Measurements from ENCODE around the gene MAP3K7CL.

Gene MAP3K7CL

DNA sequence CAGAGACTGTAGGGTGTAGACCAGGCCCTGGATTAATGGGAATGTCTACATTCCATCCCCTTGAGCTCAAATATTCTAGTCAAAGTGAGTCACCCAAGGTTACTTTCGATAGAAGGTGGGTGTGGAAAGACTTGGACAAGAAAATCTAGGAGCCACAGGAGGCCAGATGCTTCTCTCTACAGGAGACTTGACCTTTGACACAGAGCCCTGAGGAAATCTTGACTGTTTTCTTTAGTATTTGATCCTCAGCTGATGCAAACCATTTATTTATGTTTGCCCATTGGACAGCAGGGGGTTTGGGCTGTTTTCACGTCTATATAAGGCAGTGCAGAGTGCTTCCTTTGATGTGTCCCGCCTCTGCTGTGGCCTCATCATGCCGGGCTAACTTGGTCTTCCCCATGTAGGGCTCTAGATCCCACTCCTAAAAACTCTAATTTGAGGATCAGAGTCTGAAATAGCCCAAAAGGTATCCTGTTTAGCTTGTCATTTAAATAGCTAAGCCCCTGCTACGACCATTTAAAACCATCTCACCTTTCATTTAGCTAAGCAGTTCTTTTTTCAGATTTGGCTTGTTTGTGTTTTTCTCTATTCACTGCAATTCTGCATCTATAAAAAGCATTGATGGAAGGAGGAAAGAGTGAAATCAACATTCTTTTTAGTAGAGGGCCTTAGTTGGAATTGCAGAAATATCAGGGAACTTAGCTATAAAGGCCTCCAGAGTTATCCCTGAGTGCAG lies 15.5 kb upstream of the MAP3K7CL start:
- H3K4me3 ChIP-seq (ENCODE audit: low read length) = no peak overlapping the region
- TF ChIP-seq ZNF274 (IDR thresholded peaks at IDR 0.05; ENCODE audit: low read depth, low read length) = no peak

DNA sequence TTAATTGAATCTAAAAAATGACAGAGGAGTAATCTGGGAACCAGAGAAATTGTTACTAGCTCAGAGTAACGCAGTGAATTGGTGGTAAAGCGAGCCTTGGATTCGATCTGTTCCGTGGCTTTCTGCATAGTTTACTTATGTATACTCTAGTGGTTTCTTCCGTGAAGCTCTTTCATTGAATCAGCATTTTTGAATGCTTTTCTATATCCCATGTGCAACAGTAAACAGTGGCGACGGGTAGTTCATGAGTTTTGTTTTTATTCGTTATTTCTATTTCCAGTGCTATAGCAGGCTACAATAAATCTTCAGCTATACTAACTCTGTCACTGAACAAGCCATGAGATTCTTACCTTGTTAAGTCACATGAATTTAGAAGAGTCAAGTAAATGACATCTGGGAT lies 14.5 kb upstream of the MAP3K7CL start:
- no peak overlapping the region for H3K4me3 ChIP-seq (ENCODE audit: low read length)
- TF ChIP-seq ZNF274 (IDR thresholded peaks at IDR 0.05; ENCODE audit: low read depth, low read length) = no peak

DNA sequence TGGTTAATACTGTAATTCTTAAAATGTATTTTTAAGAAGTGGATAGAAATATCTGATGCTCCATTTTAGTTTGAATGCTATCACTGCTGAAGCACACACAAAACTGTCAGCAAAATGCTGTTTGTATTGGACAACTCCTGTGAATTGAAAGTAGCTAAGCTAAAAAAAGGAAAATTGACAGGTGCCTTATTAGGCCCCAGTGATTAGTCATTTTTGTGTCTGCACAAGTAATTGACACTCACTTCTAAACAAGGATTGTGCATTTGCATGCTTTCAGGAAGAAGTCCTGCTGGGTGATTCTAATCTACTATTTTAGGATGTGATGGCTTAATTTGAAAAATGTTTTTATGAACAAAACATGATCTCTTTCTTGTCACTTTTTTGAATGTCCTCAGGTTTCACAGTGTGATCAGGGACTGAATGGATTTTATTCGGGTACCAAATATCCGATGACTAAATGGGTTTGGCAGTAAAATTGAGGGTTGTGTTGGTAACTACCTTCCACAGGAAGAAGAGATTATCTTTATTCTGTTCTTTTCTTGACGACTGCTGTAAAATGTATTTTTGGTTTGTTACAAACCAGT lies 13.0 kb upstream of the MAP3K7CL start:
- no peak overlapping the region for H3K4me3 ChIP-seq (ENCODE audit: low read length)

GRCh38 chr21:29121759-29122158 lies 8.7 kb upstream of the MAP3K7CL start:
- TF ChIP-seq ZNF274 (IDR thresholded peaks at IDR 0.05; ENCODE audit: low read depth, low read length) = no peak
- H3K4me3 ChIP-seq (ENCODE audit: low read length) = no peak overlapping the region

More for the DNA sequence above, 13.0 kb upstream of the MAP3K7CL start:
- TF ChIP-seq ZNF274 (IDR thresholded peaks at IDR 0.05; ENCODE audit: low read depth, low read length) = no peak

- TF ChIP-seq ZNF274 (IDR thresholded peaks at IDR 0.05; ENCODE audit: low read depth, low read length) = no peak
- H3K4me3 ChIP-seq (ENCODE audit: low read length) = no peak overlapping the region
These were observed 5.8 kb upstream of the MAP3K7CL start for GRCh38 chr21:29124645-29125044.

DNA sequence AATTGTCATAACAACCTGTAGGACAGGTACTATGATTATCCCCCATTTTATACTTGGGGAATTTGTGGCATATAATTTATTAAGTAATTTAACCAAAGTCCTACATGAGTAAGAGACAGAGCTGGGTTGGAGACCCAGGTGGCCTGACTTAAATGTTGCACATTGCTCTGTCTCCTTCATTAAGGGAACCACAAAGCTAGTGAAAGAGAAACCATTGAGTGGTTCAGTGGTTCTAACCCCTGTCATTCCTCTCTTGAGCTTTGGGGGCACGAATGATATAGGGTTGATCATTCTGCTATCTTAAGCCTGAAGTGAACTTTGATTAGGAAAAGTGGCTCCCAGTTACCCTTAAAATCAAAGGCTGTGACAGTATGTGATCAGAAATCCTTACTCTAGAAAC lies 5.3 kb upstream of the MAP3K7CL start:
- TF ChIP-seq ZNF274 (IDR thresholded peaks at IDR 0.05; ENCODE audit: low read depth, low read length) = no peak
- no peak overlapping the region for H3K4me3 ChIP-seq (ENCODE audit: low read length)

DNA sequence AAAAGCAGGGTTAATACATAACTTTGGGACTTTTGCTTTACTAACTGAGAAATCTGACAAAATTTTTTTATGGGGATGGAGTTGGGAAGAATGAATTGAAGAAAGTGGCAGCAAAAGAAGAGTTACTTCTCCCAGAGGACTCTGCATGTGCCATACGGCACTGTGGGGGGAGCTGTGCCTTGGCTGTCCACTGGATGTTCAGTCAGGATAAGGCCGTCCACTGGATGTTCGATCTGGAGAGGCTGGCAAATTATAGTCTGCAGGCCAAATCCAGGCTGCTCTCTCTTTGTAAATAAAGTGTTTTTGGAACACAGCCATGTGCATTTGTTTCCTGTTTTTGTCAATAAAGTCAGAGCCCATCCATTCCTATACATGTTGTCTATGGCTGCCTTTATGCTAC lies 4.5 kb upstream of the MAP3K7CL start:
- no peak overlapping the region for H3K4me3 ChIP-seq (ENCODE audit: low read length)

GRCh38 chr21:29133241-29133640 lies 2.8 kb downstream of the MAP3K7CL start:
- H3K4me3 ChIP-seq (ENCODE audit: low read length) = no peak overlapping the region
- no peak for TF ChIP-seq ZNF274 (IDR thresholded peaks at IDR 0.05; ENCODE audit: low read depth, low read length)

More for the DNA sequence above, 4.5 kb upstream of the MAP3K7CL start:
- no peak for TF ChIP-seq ZNF274 (IDR thresholded peaks at IDR 0.05; ENCODE audit: low read depth, low read length)

- TF ChIP-seq ZNF274 (IDR thresholded peaks at IDR 0.05; ENCODE audit: low read depth, low read length) = no peak
- no peak overlapping the region for H3K4me3 ChIP-seq (ENCODE audit: low read length)
These were observed 3.4 kb downstream of the MAP3K7CL start for GRCh38 chr21:29133796-29134195.

DNA sequence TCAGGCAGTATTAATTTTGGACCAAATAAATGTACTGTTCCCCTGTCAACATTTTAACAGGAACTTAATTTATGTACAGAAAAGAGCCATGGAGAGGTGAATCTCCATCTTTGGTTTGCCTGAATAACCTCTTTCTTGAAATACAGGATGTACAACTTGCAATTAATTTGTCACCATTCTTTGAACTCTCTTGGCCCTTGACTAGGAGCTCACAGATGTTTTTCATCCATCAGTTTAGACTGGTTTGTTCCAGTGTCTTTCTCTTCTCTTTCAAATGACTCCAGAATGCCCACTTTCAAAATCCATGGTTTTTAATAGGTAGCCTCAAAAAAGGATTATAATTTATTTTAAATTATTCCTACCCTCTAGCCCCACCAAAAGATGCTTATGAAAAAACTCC lies 5.0 kb downstream of the MAP3K7CL start:
- H3K4me3 ChIP-seq (ENCODE audit: low read length) = no peak overlapping the region
- TF ChIP-seq ZNF274 (IDR thresholded peaks at IDR 0.05; ENCODE audit: low read depth, low read length) = no peak

DNA sequence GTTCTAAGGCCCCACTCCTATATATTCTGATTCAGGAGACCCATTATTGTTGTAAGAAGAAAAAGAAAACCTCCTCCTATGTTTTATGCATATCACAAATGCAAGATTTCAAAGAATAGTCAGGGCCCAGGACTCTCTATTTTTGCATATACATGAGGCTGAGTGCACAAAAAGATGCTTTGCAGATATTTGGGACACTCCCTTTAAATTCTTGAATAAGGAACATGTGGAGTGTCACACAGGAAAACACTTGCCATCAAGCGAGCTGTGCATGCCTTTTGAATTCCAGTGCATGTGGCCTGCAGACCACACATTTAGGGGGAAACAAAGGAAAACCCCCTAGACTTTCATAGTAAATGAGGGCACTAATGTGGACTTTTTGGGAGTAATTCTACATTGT lies 5.6 kb downstream of the MAP3K7CL start:
- H3K4me3 ChIP-seq (ENCODE audit: low read length) = no peak overlapping the region
- no peak for TF ChIP-seq ZNF274 (IDR thresholded peaks at IDR 0.05; ENCODE audit: low read depth, low read length)

DNA sequence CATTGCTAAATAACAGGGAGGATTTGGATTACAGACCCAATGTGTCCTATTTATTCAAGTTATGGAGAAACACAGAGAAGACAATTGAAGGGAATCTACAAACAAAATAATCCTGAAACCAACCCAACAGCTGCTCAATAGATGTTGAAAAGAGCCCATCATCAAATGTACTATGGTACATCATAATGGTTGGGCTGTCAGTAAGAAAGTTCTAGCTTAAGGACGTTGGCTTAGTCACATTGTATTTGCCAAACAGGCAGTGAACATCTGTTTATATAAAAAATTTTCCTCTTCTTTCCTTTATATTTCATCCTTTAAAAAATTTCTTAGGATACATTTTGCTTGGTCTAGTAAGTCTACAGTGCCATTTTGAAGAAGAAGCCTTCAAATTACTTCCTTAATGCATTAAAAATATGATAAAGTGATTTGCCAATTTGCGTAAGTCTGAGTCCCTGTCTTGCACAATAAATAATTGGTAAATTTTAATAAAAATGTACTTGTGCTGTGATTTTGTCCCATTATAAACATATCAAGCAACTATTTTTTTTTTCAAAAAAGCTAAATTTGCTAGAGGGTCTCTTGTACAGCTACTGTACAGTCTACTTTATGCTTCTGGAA lies 14.4 kb downstream of the MAP3K7CL start:
- TF ChIP-seq ZNF274 (IDR thresholded peaks at IDR 0.05; ENCODE audit: low read depth, low read length) = no peak
- H3K4me3 ChIP-seq (ENCODE audit: low read length) = no peak overlapping the region

DNA sequence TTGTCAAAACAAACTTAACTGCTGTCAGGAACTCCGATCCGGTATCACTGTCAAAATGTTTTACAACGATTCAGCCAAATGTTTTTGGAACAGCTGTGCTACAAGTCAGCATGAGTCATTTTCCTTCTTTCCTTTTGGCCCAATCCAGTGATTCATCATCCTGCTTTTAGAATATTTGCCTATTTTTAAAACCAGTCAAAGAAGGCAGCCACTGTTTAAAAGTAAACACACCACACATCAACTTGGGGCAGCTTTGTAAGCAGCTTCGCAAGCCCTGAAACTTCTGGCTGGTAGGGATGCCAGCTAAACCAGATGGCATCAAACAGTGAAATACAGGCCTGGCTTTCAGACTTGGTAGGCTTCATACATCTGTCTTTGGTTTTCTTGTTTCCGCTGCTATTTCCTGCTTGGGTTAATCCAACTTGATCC lies 14.9 kb downstream of the MAP3K7CL start:
- H3K4me3 ChIP-seq (ENCODE audit: low read length) = no peak overlapping the region
- no peak for TF ChIP-seq ZNF274 (IDR thresholded peaks at IDR 0.05; ENCODE audit: low read depth, low read length)

DNA sequence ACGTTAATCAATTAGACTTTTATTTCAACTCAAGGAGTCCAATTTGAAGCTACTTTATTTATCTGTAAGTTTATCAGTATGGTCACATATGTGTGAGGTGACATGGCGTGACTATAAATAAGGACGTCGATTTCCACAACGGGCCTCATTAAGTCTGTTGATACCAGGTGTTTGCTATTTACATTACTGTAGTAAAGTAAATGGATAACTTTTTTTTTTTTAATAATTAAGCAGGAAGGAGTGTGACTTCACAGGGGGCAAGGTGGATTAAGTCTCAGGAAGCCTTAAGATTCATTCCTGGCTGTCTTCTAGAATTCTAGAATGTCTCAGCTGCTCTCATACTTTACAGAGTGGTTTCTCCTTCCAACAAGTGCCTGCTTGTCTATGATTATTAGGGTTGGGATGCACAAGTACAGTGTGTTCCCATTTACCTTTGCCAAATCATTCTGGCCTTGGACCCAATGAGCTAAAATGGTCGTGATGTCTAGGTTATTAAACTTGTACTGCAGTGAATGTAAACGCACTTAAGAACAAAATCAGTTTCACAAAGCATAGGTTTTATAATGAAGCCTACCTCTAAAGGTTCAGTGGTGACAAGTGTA lies 15.5 kb downstream of the MAP3K7CL start:
- H3K4me3 ChIP-seq (ENCODE audit: low read length) = no peak overlapping the region
- TF ChIP-seq ZNF274 (IDR thresholded peaks at IDR 0.05; ENCODE audit: low read depth, low read length) = no peak

DNA sequence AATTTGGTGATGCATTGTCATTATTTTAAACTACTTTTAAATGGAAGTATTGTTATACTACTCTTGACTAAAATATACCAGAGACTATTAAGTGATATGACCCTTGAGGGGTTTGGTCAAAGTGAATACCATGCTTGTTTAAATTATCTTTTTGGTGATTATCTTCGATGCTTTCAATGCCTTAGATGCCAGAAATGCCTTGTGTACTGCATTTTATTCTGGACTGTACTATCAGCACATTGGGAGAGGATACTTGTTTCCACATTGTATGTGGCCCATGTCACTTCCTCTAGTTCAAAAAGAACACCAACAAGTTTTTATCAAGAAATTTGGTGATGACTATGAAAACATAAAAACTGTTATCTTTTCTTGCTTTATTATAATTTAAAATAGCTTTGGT lies 16.3 kb downstream of the MAP3K7CL start:
- H3K4me3 ChIP-seq (ENCODE audit: low read length) = no peak overlapping the region
- no peak for TF ChIP-seq ZNF274 (IDR thresholded peaks at IDR 0.05; ENCODE audit: low read depth, low read length)

Data from GM08714 (cell line).